Heart right ventricle (tissue), 16 donors: ENCODE results near the gene ZNHIT6. TPM values are rescaled to one million over a fixed set of nuclear protein-coding genes. Genes with fewer than 3 reads are reported as not detected.

Experiments
- ATAC-seq, 8 donors: fragments of 200-7000 bp; cut with Tn5 transposase; one replicate each; pipeline ENCODE4 v1.9.1; 2020; ENCODE audit warnings: mild to moderate bottlenecking in 8 of 8, moderate library complexity in 8 of 8, moderate number of reproducible peaks in 1 of 8
- DNase-seq, 2 donors: peaks; one replicate each; pipeline ENCODE4 v3.0.0-alpha.2; 2020
- H3K27ac ChIP-seq, 10 donors: fragments of 200-600 bp; sonication (generic) in 2 of 10; one replicate each; pipeline versions ENCODE4 v1.5.0 to v1.8.0; 2020 to 2022; ENCODE audit warnings: mild to moderate bottlenecking in 3 of 10
- H3K27me3 ChIP-seq, 7 donors: fragments of 200-600 bp; one replicate each; pipeline ENCODE4 v1.8.0; 2021 to 2022; ENCODE audit warnings: mild to moderate bottlenecking in 2 of 7
- H3K36me3 ChIP-seq, 9 donors: fragments of 200-600 bp; sonication (generic) in 1 of 9; one replicate each; pipeline versions ENCODE4 v1.5.0 to v1.8.0; 2020 to 2022; ENCODE audit warnings: mild to moderate bottlenecking in 2 of 9
- H3K4me1 ChIP-seq, 9 donors: fragments of 200-600 bp; sonication (generic) in 1 of 9; one replicate each; pipeline versions ENCODE4 v1.5.0 to v1.8.0; 2020 to 2022; ENCODE audit warnings: mild to moderate bottlenecking in 4 of 9
- H3K4me3 ChIP-seq, 10 donors: fragments of 200-600 bp; sonication (generic) in 2 of 10; one replicate each; pipeline versions ENCODE4 v1.5.0 to v1.8.0; 2020 to 2022; ENCODE audit warnings: mild to moderate bottlenecking in 7 of 10, moderate library complexity in 2 of 10
- H3K9me3 ChIP-seq, 11 donors: fragments of 200-600 bp in 10 of 11; sonication (generic) in 2 of 11; one replicate each; pipeline versions ENCODE4 v1.5.0 to v1.8.0; 2013 to 2022; ENCODE audit warnings: mild to moderate bottlenecking in 2 of 11, control low read depth in 1 of 11, moderate library complexity in 1 of 11
- WGBS, 2 donors: extraction: QIAGEN DNeasy Blood & Tissue Kit; methylation state at CpG; one replicate each; pipeline ENCODE4 v1.1.7; 2013; ENCODE audit warnings: inconsistent platforms in 1 of 2; 5-methylcytosine and 5-hydroxymethylcytosine counted together
- intact Hi-C, 10 donors: fragments of 100-400 bp; cut with DNase I; formaldehyde crosslinking; loops; one replicate each; pipeline versions ENCODE4 v1.11.1 to v1.14.2; 2022
- polyA plus RNA-seq, 2 donors: library from polyadenylated mRNA; stranded (reverse); fragments of 200-250 nt; gene quantifications; one replicate each; pipeline ENCODE4 v1.2.3, GENCODE V29; 2013
- total RNA-seq, 10 donors: library from RNA; stranded (reverse); fragmentation: NEBNext Ultra II Directional in 3 of 10; extraction: Animal tissue kit (Norgen Biotek cat#: 25700) in 3 of 10; gene quantifications; one replicate each; pipeline versions ENCODE4 v1.2.1 to v1.2.4, GENCODE V29; 2021 to 2023
- TF ChIP-seq, protein P1 (sequence below), 9 donors: fragments of 200-600 bp; sonication (generic) in 2 of 9; IDR thresholded peaks; one replicate each; pipeline versions ENCODE4 v1.5.0 to v1.8.0; 2021 to 2022; ENCODE audit warnings: antibody characterized with exemption in 9 of 9, mild to moderate bottlenecking in 5 of 9, moderate library complexity in 1 of 9
- donor health status: Arrhythmogenic right ventricular cardiomyopathy.
- donor health status: ischemic (EF 13 %, LVEDD 7.1; RV severe dilation, severe dysfunction).
- donor health status: healthy with polysubstance abuse.
- donor health status: DM: no; HTN: yes; CAD: no.
- donor health status: DM: no; HTN: no; CAD: no.
- donor health status: ischemic (EF 25% LVEDD 6.9; RV normal size, moderate dysfunction).
- donor health status: ischemic (EF 25% LVEDD 5.7; RV mildly dilated, moderate dysfunction).
- donor health status: healthy.
- donor health status: DM: yes; HTN: yes; CAD: no.
- donor health status: Ischemic cardiomyopathy.
- donor health status: ischemic (EF 35%, LVEDD 5.7; RV mildly dilated, moderate dysfunction).
- donor health status: nonischemic (EF 11% LVEDD 7.7; RV severe dilation, severe dysfunction).
- donor health status: DM: yes; HTN: yes; CAD: no.
- donor health status: PGD.
- donor health status: ischemic (EF 29% LVEDD 5.4; RV normal size, mild dysfunction).
- donor health status: nonischemic (EF 23%, LVEDD 6.1; RV moderate dilation, normal function).

The ZNHIT6 gene
- total and polyA plus RNA-seq, 12 donors: 6.0 to 12.8 (median 10.5) TPM

DNA sequence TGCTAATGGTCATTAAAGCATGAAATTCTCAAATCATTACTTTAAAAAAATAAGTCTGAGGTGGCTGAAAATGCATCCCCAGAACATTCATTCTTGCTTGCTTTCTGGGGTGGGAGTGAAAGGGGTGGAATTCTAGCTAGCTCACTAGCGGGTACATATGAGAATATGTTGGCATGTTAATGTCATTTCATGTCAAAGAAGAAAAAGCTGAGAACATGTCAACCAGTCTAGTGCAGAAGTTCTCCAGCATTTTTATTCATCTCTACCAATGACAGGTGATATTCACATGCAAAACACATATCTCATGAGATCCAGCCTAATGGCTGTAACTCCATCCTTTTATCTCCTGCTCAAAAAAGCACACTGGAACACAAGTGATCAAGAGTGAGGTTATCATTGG is 49.1 kb downstream of the ZNHIT6 start:
- 92 to 97% methylated on average over 1 of the region's 1 CpG for WGBS, 2 donors
- H3K4me1 ChIP-seq: peaks cover 0 to 7% (median 0%) of the 10 kb centered on the region in 9 donors
- H3K36me3 ChIP-seq: peaks cover 0 to 38% (median 0%) of the 10 kb centered on the region in 9 donors
- H3K27ac ChIP-seq: no peak overlapping the region
- H3K9me3 ChIP-seq: no peaks in the 10 kb centered on the region
- DNase-seq (no peak), ATAC-seq (no peak)
- TF ChIP-seq, protein P1, sequence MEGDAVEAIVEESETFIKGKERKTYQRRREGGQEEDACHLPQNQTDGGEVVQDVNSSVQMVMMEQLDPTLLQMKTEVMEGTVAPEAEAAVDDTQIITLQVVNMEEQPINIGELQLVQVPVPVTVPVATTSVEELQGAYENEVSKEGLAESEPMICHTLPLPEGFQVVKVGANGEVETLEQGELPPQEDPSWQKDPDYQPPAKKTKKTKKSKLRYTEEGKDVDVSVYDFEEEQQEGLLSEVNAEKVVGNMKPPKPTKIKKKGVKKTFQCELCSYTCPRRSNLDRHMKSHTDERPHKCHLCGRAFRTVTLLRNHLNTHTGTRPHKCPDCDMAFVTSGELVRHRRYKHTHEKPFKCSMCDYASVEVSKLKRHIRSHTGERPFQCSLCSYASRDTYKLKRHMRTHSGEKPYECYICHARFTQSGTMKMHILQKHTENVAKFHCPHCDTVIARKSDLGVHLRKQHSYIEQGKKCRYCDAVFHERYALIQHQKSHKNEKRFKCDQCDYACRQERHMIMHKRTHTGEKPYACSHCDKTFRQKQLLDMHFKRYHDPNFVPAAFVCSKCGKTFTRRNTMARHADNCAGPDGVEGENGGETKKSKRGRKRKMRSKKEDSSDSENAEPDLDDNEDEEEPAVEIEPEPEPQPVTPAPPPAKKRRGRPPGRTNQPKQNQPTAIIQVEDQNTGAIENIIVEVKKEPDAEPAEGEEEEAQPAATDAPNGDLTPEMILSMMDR (IDR thresholded peaks at IDR 0.05): no peak
- H3K27me3 ChIP-seq: no peaks in the 10 kb centered on the region
- no peak overlapping the region for H3K4me3 ChIP-seq
- intact Hi-C loops: no loop called here

DNA sequence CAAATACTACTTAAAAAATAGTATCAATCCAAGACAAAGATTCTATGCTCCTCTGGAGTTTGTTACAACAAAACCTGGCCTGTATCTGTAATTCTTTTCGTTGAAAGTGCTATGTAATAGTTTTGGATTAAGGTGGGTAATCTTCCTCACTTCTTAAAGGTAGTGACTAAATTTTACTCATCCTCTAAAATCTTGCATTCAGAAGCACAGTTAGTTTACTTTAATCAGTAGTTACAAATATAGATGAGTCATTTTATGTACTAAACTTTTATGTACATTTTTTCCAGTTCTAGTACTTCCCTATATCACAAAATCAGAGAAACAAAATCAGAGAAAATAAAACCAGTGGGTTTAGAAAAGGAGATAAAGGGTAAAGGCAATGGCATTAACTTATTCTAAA is 51.3 kb downstream of the ZNHIT6 start:
- H3K9me3 ChIP-seq: no peaks in the 10 kb centered on the region
- TF ChIP-seq, protein P1 (IDR thresholded peaks at IDR 0.05): no peak
- H3K4me1 ChIP-seq: peaks cover 0 to 5% (median 0%) of the 10 kb centered on the region in 9 donors
- DNase-seq (no peak), ATAC-seq (no peak)
- no peak overlapping the region for H3K27ac ChIP-seq
- no peak overlapping the region for H3K4me3 ChIP-seq
- H3K36me3 ChIP-seq: peaks cover 0 to 51% (median 0%) of the 10 kb centered on the region in 9 donors
- WGBS, 2 donors: 94% methylated on average over 1 of the region's 1 CpG
- intact Hi-C loops: no loop called here
- H3K27me3 ChIP-seq: no peaks in the 10 kb centered on the region

DNA sequence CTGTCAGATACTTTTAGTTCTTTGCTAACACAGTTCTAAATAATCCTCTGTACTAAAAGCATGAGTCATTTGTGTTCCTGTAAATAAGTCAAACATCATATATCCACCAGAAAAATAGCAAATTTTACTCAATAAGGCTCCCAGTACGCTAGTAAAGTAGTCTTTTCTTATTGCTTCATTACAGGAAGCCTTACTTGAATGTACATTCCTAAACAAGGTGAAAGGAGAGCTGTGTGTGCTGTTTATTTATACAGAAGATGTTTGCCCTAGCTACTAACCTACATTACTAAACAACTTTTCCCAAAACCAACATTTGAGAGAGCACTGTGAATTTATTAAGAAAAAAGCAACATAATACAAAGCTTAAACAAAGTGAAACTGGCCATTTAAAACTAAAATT is 52.0 kb downstream of the ZNHIT6 start:
- 94 to 97% methylated on average over 1 of the region's 1 CpG for WGBS, 2 donors
- intact Hi-C loops: no loop called here
- Histone ChIP-seq H3K9me3 (no peaks in the 10 kb centered on the region), H3K4me1 (no peaks in the 10 kb centered on the region), H3K27me3 (no peaks in the 10 kb centered on the region), H3K36me3 (peaks cover 0 to 58% (median 0%) of the 10 kb centered on the region in 9 donors), H3K27ac (no peak overlapping the region), H3K4me3 (no peak overlapping the region)
- TF ChIP-seq, protein P1 (IDR thresholded peaks at IDR 0.05): no peak
- DNase-seq: no peak
- no peak for ATAC-seq

DNA sequence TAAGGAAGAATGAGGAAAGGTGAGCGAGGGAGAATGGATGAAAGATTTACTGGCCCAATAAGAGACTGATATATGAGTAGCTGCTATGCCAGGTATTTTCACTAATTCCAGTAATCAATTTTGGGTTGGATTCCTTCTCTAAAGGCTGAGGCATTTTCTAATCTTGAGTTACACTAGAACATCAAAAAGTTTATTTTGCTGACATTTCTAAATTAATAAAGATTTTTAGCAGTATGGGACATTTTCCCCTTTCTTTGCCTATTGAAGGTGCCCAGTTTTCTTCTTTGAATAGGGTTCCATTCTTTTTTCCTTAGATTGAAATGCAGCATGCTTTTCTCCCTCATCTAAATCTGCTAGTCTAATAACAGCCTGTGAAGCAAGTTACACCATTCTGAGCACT is 52.9 kb downstream of the ZNHIT6 start:
- Histone ChIP-seq H3K27ac (no peak overlapping the region), H3K27me3 (no peaks in the 10 kb centered on the region), H3K36me3 (peaks cover 0 to 65% (median 0%) of the 10 kb centered on the region in 9 donors), H3K9me3 (no peaks in the 10 kb centered on the region), H3K4me1 (no peaks in the 10 kb centered on the region), H3K4me3 (no peak overlapping the region)
- TF ChIP-seq, protein P1 (IDR thresholded peaks at IDR 0.05): no peak
- WGBS, 2 donors: 100% methylated on average over 1 of the region's 1 CpG
- DNase-seq (no peak), ATAC-seq (no peak)
- intact Hi-C loops: no loop called here
